WTC11 (cell line): ENCODE measurements around the gene MYO18B. TPM values are rescaled to one million over a fixed set of nuclear protein-coding genes. Genes with fewer than 3 reads are reported as not detected.

Experiments used
- ATAC-seq: fragments of 200-7000 bp; cut with Tn5 transposase; 2 replicates; pipeline ENCODE4 v1.10.0; 2021; ENCODE audit warnings: mild to moderate bottlenecking, moderate library complexity
- CTCF ChIA-PET: fragments of 300-600 bp; sonication (Branson Sonifier 250); formaldehyde crosslinking; loops from one replicate; lab custom pipeline; 2021; ENCODE audit warnings: antibody characterized with exemption; lab: Charles Lee
- POLR2A ChIA-PET: fragments of 350-600 bp; sonication (Branson Sonifier 250); formaldehyde crosslinking; loops from one replicate; lab custom pipeline; 2021; ENCODE audit warnings: antibody characterized with exemption; lab: Charles Lee
- DNase-seq: peaks from one replicate; pipeline ENCODE4 v3.0.0; 2021; ENCODE audit warnings: low spot score
- H3K27ac Mint-ChIP-seq: 2 replicates; pipeline ENCODE4 v1.8.0; 2021; ENCODE audit warnings: mixed read lengths
- H3K27me3 Mint-ChIP-seq: 2 replicates; pipeline ENCODE4 v1.8.0; 2021; ENCODE audit warnings: low read depth, mild to moderate bottlenecking, moderate library complexity, mixed read lengths
- H3K36me3 Mint-ChIP-seq: 2 replicates; pipeline ENCODE4 v1.8.0; 2021; ENCODE audit warnings: mixed read lengths
- H3K4me1 Mint-ChIP-seq: 2 replicates; pipeline ENCODE4 v1.8.0; 2022; ENCODE audit warnings: mixed read lengths
- H3K4me3 Mint-ChIP-seq: 2 replicates; pipeline ENCODE4 v1.8.0; 2021; ENCODE audit warnings: mild to moderate bottlenecking, moderate library complexity, mixed read lengths
- H3K9me3 Mint-ChIP-seq: 2 replicates; pipeline ENCODE4 v1.8.0; 2021; ENCODE audit warnings: mixed read lengths
- CREB1 ChIP-seq: sonication (generic); formaldehyde crosslinking; IDR thresholded peaks from 2 replicates; pipeline ENCODE4 v1.8.0; 2023; ENCODE audit warnings: mild to moderate bottlenecking, missing genetic modification reagents
- ERG ChIP-seq: fragments of 250-450 bp; sonication (Bioruptor Pico); IDR thresholded peaks from 2 replicates; pipeline ENCODE4 v1.8.0; 2021; ENCODE audit warnings: mild to moderate bottlenecking
- FOXK1 ChIP-seq: sonication (generic); formaldehyde crosslinking; IDR thresholded peaks from 2 replicates; pipeline ENCODE4 v1.8.0; 2022; ENCODE audit warnings: mild to moderate bottlenecking, moderate library complexity, missing genetic modification reagents
- GRHL2 ChIP-seq: fragments of 250-450 bp; sonication (Bioruptor Pico); IDR thresholded peaks from 2 replicates; pipeline ENCODE4 v1.8.0; 2022; ENCODE audit warnings: mild to moderate bottlenecking, moderate library complexity; ENCODE audit not compliant: insufficient replicate concordance, severe bottlenecking
- JUN ChIP-seq: sonication (generic); formaldehyde crosslinking; IDR thresholded peaks from 2 replicates; pipeline ENCODE4 v1.8.0; 2023; ENCODE audit warnings: mild to moderate bottlenecking, missing genetic modification reagents
- PREB ChIP-seq: sonication (generic); formaldehyde crosslinking; IDR thresholded peaks from 2 replicates; pipeline ENCODE4 v1.8.1; 2022; ENCODE audit warnings: mild to moderate bottlenecking, missing genetic modification reagents, moderate library complexity, borderline replicate concordance
- TCF7 ChIP-seq: sonication (generic); formaldehyde crosslinking; IDR thresholded peaks from 2 replicates; pipeline ENCODE4 v1.8.0; 2022; ENCODE audit warnings: mild to moderate bottlenecking, low read depth, missing genetic modification reagents, moderate library complexity
- USF2 ChIP-seq: sonication (generic); formaldehyde crosslinking; IDR thresholded peaks from 2 replicates; pipeline ENCODE4 v1.8.1; 2023; ENCODE audit warnings: mild to moderate bottlenecking, missing genetic modification reagents, moderate library complexity
- ZBTB21 ChIP-seq: sonication (generic); formaldehyde crosslinking; IDR thresholded peaks from 2 replicates; pipeline ENCODE4 v1.8.1; 2023; ENCODE audit warnings: mild to moderate bottlenecking, missing genetic modification reagents, borderline replicate concordance
- ZBTB43 ChIP-seq: sonication (generic); formaldehyde crosslinking; IDR thresholded peaks from 2 replicates; pipeline ENCODE4 v1.8.1; 2023; ENCODE audit warnings: mild to moderate bottlenecking, missing genetic modification reagents
- ZNF138 ChIP-seq: sonication (generic); formaldehyde crosslinking; conservative IDR thresholded peaks from 2 replicates; pipeline ENCODE4 v1.8.1; 2022; ENCODE audit warnings: mild to moderate bottlenecking, moderate library complexity, missing genetic modification reagents
- ZNF232 ChIP-seq: sonication (generic); formaldehyde crosslinking; IDR thresholded peaks from 2 replicates; pipeline ENCODE4 v1.8.0; 2022; ENCODE audit warnings: mild to moderate bottlenecking, missing genetic modification reagents
- ZNF512 ChIP-seq: sonication (generic); formaldehyde crosslinking; IDR thresholded peaks from 2 replicates; pipeline ENCODE4 v1.8.1; 2022; ENCODE audit warnings: missing genetic modification reagents, borderline replicate concordance
- ZSCAN18 ChIP-seq: fragments of 250-450 bp; sonication (Bioruptor Pico); IDR thresholded peaks from 2 replicates; pipeline ENCODE4 v2.1.2; 2022; ENCODE audit warnings: mild to moderate bottlenecking, moderate library complexity
- total RNA-seq: library from RNA; stranded (reverse); gene quantifications from 3 replicates; pipeline ENCODE4 v1.2.3, GENCODE V29; 2021

Gene MYO18B
- total RNA-seq, 1 experiment from 2014 or later = 0.96 TPM

GRCh38 chr22:25736378-25737011 lies 5.5 kb upstream of the MYO18B start:
- H3K4me3 Mint-ChIP-seq = no peak overlapping the region
- no peak overlapping the region for H3K27ac Mint-ChIP-seq
- ChIA-PET POLR2A (no interaction called here), CTCF (interaction anchor here (1.2 kb wide), 1 partner anchor 36 kb away, joined by 4 read pairs; no protein-coding TSS in a partner anchor)
- no peak for TF ChIP-seq ZBTB21 (CRISPR knock-in tag)
- TF ChIP-seq CREB1 (CRISPR knock-in tag) = no peak
- no peak for TF ChIP-seq ZNF512 (CRISPR knock-in tag)
- no peaks in the 10 kb centered on the region; the same call in 1 of the 2 replicates for H3K27me3 Mint-ChIP-seq
- no peaks in the 10 kb centered on the region for H3K36me3 Mint-ChIP-seq
- no peak for DNase-seq
- peaks cover 3% of the 10 kb centered on the region; the same call in 1 of the 2 replicates for H3K9me3 Mint-ChIP-seq
- ATAC-seq = no peak
- H3K4me1 Mint-ChIP-seq = no peaks in the 10 kb centered on the region

GRCh38 chr22:25739659-25740344 lies 2.2 kb upstream of the MYO18B start:
- no peak for ATAC-seq
- CTCF ChIA-PET = interaction anchor here (2.5 kb wide), 1 partner anchor 33 kb away, joined by 10 read pairs; no protein-coding TSS in a partner anchor
- H3K27ac Mint-ChIP-seq = no peak overlapping the region

More at GRCh38 chr22:25739659-25740344, 2.2 kb upstream of the MYO18B start:
- Mint-ChIP-seq H3K4me3 (no peak overlapping the region), H3K4me1 (peaks cover 3% of the 10 kb centered on the region; the same call in 1 of the 2 replicates), H3K9me3 (peaks cover 3% of the 10 kb centered on the region; the same call in 1 of the 2 replicates), H3K36me3 (no peaks in the 10 kb centered on the region), H3K27me3 (no peaks in the 10 kb centered on the region)
- POLR2A ChIA-PET = no interaction called here
- no peak for DNase-seq
- TF ChIP-seq ZBTB43 (CRISPR knock-in tag) (no peak), JUN (no peak), ERG (no peak), USF2 (CRISPR knock-in tag) (no peak), TCF7 (CRISPR knock-in tag) (no peak), ZBTB21 (CRISPR knock-in tag) (no peak), ZSCAN18 (CRISPR knock-in tag) (no peak), ZNF232 (CRISPR knock-in tag) (no peak), PREB (CRISPR knock-in tag) (no peak), FOXK1 (no peak), GRHL2 (no peak), ZNF138 (CRISPR knock-in tag) (no peak)
